Anterior cingulate cortex (tissue), 58 donors: Measurements from ENCODE around the gene SERPINE2.

Experiments
- DNase-seq, 58 donors: peaks; one replicate each; lab custom pipeline; 2025; lab: John Stamatoyannopoulos, UW

SERPINE2 gene

GRCh38 chr2:224039080-224039769, at the start of gene SERPINE2:
Gene SERPINE2 (minus strand): TSS chr2:224039286. CDS start chr2:224001900, 37,386 bp downstream.
- peak; percentile 24 to 87 (median 72) for DNase-seq

DNA sequence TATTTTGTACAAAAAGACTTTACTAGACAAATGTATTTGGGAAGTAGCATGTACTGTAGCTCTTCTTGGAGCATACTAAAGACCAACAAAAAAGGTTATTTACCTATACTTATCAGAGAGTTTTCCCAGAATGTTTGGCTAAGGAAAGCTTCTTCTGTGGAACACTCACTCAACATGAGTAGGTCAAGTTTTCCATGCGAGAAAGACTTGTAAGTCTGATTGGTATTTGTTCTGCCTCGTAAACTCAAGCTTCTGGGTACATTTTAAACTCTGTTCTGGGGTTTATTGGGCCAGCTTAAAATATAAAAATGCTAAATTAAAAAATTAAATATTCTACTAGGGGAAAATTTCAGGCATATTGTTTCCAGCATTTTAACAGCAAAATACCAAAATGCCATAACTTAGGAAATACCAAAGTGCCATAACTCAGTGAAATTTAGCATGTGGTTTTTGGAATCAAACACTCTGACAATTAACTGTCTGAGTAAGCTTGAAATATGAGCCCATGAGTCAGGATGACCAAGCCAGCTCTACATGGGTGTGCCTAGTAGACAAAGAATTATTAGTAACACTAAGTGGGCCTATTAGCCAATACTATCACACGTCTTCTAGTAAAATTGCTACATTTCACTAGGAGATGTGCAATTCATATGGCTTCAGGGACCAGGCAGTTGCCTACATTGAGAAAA, 47.3 kb upstream of the SERPINE2 start:
- DNase-seq, result no peak

GRCh38 chr2:224085811-224086210, 46.7 kb upstream of the SERPINE2 start:
- DNase-seq, result no peak

- no peak for DNase-seq
These were observed 46.2 kb upstream of the SERPINE2 start for GRCh38 chr2:224085246-224085645.

- no peak for DNase-seq
These were observed 45.3 kb upstream of the SERPINE2 start for GRCh38 chr2:224084266-224084892.

DNA sequence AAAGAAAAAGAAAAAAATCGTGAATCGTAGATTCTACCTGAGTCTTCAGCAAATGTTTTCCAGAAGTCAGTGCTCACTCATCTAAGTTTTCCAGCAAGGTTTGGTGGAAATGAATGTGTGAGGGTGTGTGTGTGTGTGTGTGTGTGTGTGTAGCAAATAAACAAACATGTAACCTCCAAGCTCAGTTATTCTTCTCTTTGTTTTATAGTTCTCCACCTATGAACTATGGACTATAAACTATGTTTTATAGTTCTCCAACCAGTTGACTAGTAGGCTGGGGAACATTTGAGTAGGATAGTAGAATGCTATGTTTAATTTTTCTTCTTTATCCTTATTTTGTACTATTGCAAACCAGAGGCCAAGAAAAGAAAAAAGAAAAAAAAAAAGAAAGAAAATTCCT, 44.6 kb upstream of the SERPINE2 start:
- DNase-seq, result no peak

GRCh38 chr2:224078656-224079055, 39.6 kb upstream of the SERPINE2 start:
- DNase-seq, result no peak

- no peak for DNase-seq
These were observed 38.9 kb upstream of the SERPINE2 start for GRCh38 chr2:224077773-224078507.

- no peak for DNase-seq
These were observed 36.5 kb upstream of the SERPINE2 start for GRCh38 chr2:224075588-224075987.

GRCh38 chr2:224073676-224074075, 34.6 kb upstream of the SERPINE2 start:
- no peak for DNase-seq

DNA sequence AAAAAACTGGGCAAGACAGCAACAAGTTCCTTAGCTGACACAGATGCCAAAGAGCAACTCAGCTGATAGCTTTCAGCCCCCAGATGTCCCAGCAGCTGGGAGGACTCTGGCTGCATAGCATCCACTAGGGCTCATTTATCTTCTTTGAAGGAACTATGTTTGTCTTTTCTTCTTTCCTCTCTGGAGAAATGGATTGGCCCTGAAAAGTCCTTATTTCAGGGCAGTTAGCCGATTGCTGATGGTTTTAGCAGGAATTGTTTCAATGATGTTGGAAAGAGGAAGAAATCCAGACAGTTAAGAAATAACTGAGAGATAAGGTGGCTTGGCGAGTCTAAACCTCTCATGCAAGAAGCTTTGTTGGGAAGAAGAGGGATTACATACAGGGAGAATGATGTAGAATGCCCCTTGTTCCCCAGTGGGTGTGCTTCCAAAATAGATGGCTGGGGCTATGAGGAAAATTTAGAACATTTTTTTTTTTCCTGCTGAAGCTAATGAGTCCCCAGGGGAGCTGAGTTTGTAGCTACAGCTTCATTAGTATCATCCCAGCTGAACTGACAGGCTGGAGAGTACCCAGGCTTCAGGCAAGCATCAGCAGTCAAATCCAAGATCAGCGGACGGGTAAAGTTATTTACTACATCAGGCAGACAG, 33.6 kb upstream of the SERPINE2 start:
- DNase-seq, result no peak

- DNase-seq, result peak in 1 of 58 donors; percentile 10
These were observed 30.1 kb upstream of the SERPINE2 start for GRCh38 chr2:224069172-224069571.

DNA sequence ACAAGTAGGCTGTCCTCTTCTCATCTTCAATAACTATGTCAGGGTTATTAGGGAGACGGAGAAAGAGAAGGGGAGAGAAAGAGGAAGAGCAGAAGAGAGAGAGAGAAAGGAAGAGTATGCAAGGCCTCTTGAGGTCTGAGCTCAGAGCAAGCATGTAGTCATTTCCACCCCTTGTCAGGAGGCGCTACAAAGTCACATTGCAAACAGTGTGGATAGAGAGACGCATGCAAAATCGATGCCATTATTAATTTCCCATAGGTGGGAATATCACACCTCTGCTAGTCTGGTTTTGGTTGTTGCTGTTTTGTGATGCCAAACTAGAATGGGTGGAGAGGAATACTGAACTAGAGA, 24.2 kb upstream of the SERPINE2 start:
- no peak for DNase-seq

- no peak for DNase-seq
These were observed 23.6 kb upstream of the SERPINE2 start for GRCh38 chr2:224062481-224063297.

- no peak for DNase-seq
These were observed 21.8 kb upstream of the SERPINE2 start for GRCh38 chr2:224060783-224061482.

DNA sequence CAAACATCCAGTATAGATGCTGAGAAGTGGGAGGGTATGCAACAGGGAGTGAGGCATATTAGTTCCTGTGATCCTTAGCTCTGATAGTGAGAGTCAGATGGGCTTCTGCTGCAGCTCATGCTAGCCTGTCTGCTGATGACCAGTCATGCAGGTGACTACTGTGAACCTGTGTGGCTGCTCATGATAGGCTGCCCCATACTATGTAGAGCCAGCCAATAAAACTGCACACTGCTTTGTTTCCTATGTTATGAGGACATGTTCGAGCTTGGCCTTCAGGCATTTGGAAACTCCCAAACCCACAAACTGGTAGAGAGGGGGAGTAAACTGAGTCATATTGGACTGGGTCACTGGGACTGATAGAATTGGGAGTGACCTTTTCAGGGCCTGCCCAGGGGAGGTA, 20.1 kb upstream of the SERPINE2 start:
- DNase-seq, result no peak

DNA sequence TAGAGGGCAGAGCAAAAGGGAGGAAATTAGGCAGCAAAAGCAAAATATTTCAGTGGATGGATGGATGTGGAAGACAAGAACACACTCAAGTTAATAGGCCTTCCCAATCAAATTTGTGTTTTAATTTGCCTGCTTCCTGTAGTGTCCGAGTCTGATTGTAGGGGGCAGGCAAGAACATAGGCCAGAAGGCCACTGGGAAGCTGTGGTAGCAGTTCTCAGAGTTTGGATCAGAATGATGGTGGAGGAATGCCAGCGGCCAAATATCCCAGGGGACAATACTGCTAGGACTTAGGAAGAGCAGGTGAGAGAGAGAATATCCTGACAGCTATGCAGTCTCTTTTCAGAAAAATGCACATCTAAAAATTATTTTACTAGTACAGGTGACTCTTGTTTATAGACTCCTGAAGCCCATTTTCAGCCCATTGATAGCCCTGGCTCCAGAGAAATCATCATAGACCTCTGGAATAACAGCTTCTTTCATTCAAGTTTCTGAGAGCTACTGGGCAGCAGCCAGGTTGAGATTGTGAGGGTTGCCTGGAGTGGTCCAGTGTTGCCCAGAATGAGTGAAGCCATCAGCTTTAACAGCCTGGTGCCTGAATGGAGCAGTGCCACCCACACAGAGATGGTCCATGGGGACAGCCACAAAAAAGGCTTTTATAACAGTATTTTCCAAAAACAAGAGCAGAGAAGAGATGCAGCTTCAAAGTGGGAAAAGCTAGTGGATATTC, 19.1 kb upstream of the SERPINE2 start:
- DNase-seq, result peak in 33 of 58 donors; percentile 4 to 77 (median 30)

GRCh38 chr2:224056889-224057288, 17.8 kb upstream of the SERPINE2 start:
- no peak for DNase-seq
